SH-SY5Y (cell line): ENCODE measurements around the gene PRR5.

Source experiments
- GATA2 ChIP-seq: IDR thresholded peaks from 2 replicates; pipeline ENCODE4 v1.6.1; 2011; ENCODE audit warnings: mild to moderate bottlenecking, low read depth, low read length
- GATA3 ChIP-seq: IDR thresholded peaks from 2 replicates; pipeline ENCODE4 v1.6.1; 2011; ENCODE audit warnings: low read depth, mild to moderate bottlenecking, low read length, moderate library complexity

- TF ChIP-seq GATA2: no peak
- no peak for TF ChIP-seq GATA3
These were observed 73.9 kb downstream of the PRR5 start for GRCh38 chr22:44775862-44776261.
